Testis (tissue), 2 donors: Measurements from ENCODE around the gene ATG2A.

Experiments used
- CTCF ChIP-seq, 3 experiments: fragments of 450-650 bp in 2 of 3; fragments of 200-600 bp in 1 of 3; sonication (generic) in 1 of 3; IDR thresholded peaks; one replicate each; pipeline ENCODE4 v1.5.1; 2016 to 2019; ENCODE audit warnings: antibody characterized with exemption in 3 of 3, mild to moderate bottlenecking in 2 of 3, moderate library complexity in 1 of 3
- POLR2A ChIP-seq: fragments of 450-650 bp; IDR thresholded peaks from one replicate; pipeline ENCODE4 v1.6.1; 2017; ENCODE audit warnings: antibody characterized with exemption, mild to moderate bottlenecking, moderate library complexity

- TF ChIP-seq CTCF (IDR thresholded peaks at IDR 0.05) (no peak), POLR2A (no peak)
These were observed 39.4 kb downstream of the ATG2A start for GRCh38 chr11:64877390-64878222.
